SJSA1 (cell line): ENCODE data around the gene C11orf24. TPM values are rescaled to one million over a fixed set of nuclear protein-coding genes. Genes with fewer than 3 reads are reported as not detected.
"Not testable (repeated sequence)": the region's sequence is repeated elsewhere in the genome, so short reads cannot be mapped to it uniquely, and the experiment has no call there.

Experiments
- DNase-seq, 2 experiments: peaks; one replicate each; pipeline ENCODE4 v3.0.0-alpha.2; 2015 to 2020; ENCODE audit warnings: low spot score in 2 of 2, low read depth in 1 of 2
- H3K27ac ChIP-seq: fragments of 250-450 bp; sonication (Bioruptor Pico); 2 replicates; pipeline ENCODE4 v1.5.1; 2020; ENCODE audit warnings: mild to moderate bottlenecking, moderate library complexity
- H3K27me3 ChIP-seq: fragments of 250-450 bp; sonication (Bioruptor Pico); replicated peaks from 2 replicates; pipeline ENCODE4 v1.5.1; 2020; ENCODE audit warnings: mild to moderate bottlenecking, moderate library complexity
- H3K36me3 ChIP-seq: fragments of 250-450 bp; sonication (Bioruptor Pico); 2 replicates; pipeline ENCODE4 v1.5.1; 2020; ENCODE audit warnings: mild to moderate bottlenecking
- H3K4me1 ChIP-seq: fragments of 250-450 bp; sonication (Bioruptor Pico); replicated peaks from 2 replicates; pipeline ENCODE4 v1.6.1; 2021; ENCODE audit warnings: mild to moderate bottlenecking
- H3K4me3 ChIP-seq: fragments of 250-450 bp; sonication (Bioruptor Pico); 2 replicates; pipeline ENCODE4 v1.5.1; 2020; ENCODE audit warnings: mild to moderate bottlenecking
- H3K9me3 ChIP-seq: fragments of 250-450 bp; sonication (Bioruptor Pico); replicated peaks from 2 replicates; pipeline ENCODE4 v1.5.1; 2020; ENCODE audit warnings: mild to moderate bottlenecking
- total RNA-seq: library from RNA; depleted of rRNA; stranded (reverse); fragments of >200 nt; shearing (Covaris generic); gene quantifications from 2 replicates; pipeline ENCODE4 v1.2.3, GENCODE V29; 2014

The C11orf24 gene
- total RNA-seq, 1 experiment from 2014 or later: 74.3 TPM

- peaks cover 7% of the 10 kb centered on the region; the same call in 1 of the 2 replicates for H3K9me3 ChIP-seq
- H3K4me3 ChIP-seq: no peak overlapping the region
- H3K4me1 ChIP-seq: no peaks in the 10 kb centered on the region
- DNase-seq: no peak
- H3K27me3 ChIP-seq: no peaks in the 10 kb centered on the region
- H3K27ac ChIP-seq: no peak overlapping the region
- no peaks in the 10 kb centered on the region for H3K36me3 ChIP-seq
These were observed 34.9 kb upstream of the C11orf24 start for GRCh38 chr11:68306636-68307035.

GRCh38 chr11:68303982-68304780, 32.4 kb upstream of the C11orf24 start:
- Histone ChIP-seq H3K27ac (no peak overlapping the region), H3K4me1 (no peaks in the 10 kb centered on the region), H3K4me3 (no peak overlapping the region), H3K36me3 (no peaks in the 10 kb centered on the region), H3K27me3 (no peaks in the 10 kb centered on the region), H3K9me3 (peaks cover 7% of the 10 kb centered on the region; the same call in 1 of the 2 replicates)
- no peak for DNase-seq

GRCh38 chr11:68303083-68303482, 31.3 kb upstream of the C11orf24 start:
- no peak for DNase-seq
- H3K4me3 ChIP-seq: no peak overlapping the region
- H3K27me3 ChIP-seq: no peaks in the 10 kb centered on the region
- peaks cover 1% of the 10 kb centered on the region for H3K4me1 ChIP-seq
- no peak overlapping the region for H3K27ac ChIP-seq
- peaks cover 7% of the 10 kb centered on the region; the same call in 1 of the 2 replicates for H3K9me3 ChIP-seq
- no peaks in the 10 kb centered on the region for H3K36me3 ChIP-seq

- Histone ChIP-seq H3K36me3 (no peaks in the 10 kb centered on the region), H3K27ac (no peak overlapping the region), H3K9me3 (peaks cover 7% of the 10 kb centered on the region; the same call in 1 of the 2 replicates), H3K4me3 (no peak overlapping the region), H3K27me3 (no peaks in the 10 kb centered on the region), H3K4me1 (peaks cover 5% of the 10 kb centered on the region)
- DNase-seq: no peak
These were observed 30.9 kb upstream of the C11orf24 start for GRCh38 chr11:68302670-68303069.

- no peak overlapping the region for H3K27ac ChIP-seq
- no peaks in the 10 kb centered on the region for H3K27me3 ChIP-seq
- H3K36me3 ChIP-seq: no peaks in the 10 kb centered on the region
- DNase-seq: no peak
- no peak overlapping the region for H3K4me3 ChIP-seq
- peaks cover 7% of the 10 kb centered on the region; the same call in 1 of the 2 replicates for H3K9me3 ChIP-seq
- H3K4me1 ChIP-seq: peaks cover 5% of the 10 kb centered on the region
These were observed 30.5 kb upstream of the C11orf24 start for GRCh38 chr11:68302256-68302655.

- no peak overlapping the region for H3K4me3 ChIP-seq
- peaks cover 5% of the 10 kb centered on the region for H3K4me1 ChIP-seq
- no peaks in the 10 kb centered on the region for H3K27me3 ChIP-seq
- no peak overlapping the region for H3K27ac ChIP-seq
- H3K36me3 ChIP-seq: no peaks in the 10 kb centered on the region
- H3K9me3 ChIP-seq: peaks cover 7% of the 10 kb centered on the region; the same call in 1 of the 2 replicates
- no peak for DNase-seq
These were observed 28.5 kb upstream of the C11orf24 start for GRCh38 chr11:68300076-68300830.

- not testable (repeated sequence) for H3K4me3 ChIP-seq, H3K4me1 ChIP-seq, DNase-seq, H3K27me3 ChIP-seq, H3K9me3 ChIP-seq, H3K36me3 ChIP-seq, H3K27ac ChIP-seq
These were observed 27.7 kb upstream of the C11orf24 start for GRCh38 chr11:68299517-68299879.

- H3K4me3 ChIP-seq: no peak overlapping the region
- H3K27me3 ChIP-seq: no peaks in the 10 kb centered on the region
- H3K4me1 ChIP-seq: peaks cover 5% of the 10 kb centered on the region
- DNase-seq: no peak
- no peak overlapping the region for H3K27ac ChIP-seq
- no peaks in the 10 kb centered on the region for H3K36me3 ChIP-seq
- H3K9me3 ChIP-seq: peaks cover under 1% of the 10 kb centered on the region; the same call in 1 of the 2 replicates
These were observed 27.1 kb upstream of the C11orf24 start for GRCh38 chr11:68298659-68299516.

- Histone ChIP-seq H3K27ac (no peak overlapping the region), H3K36me3 (no peaks in the 10 kb centered on the region), H3K9me3 (no peaks in the 10 kb centered on the region), H3K4me3 (no peak overlapping the region), H3K4me1 (peaks cover 5% of the 10 kb centered on the region), H3K27me3 (no peaks in the 10 kb centered on the region)
- peak; percentile 81 to 83 for DNase-seq
These were observed 26.3 kb upstream of the C11orf24 start for GRCh38 chr11:68297812-68298658.

- Histone ChIP-seq H3K4me3 (no peak overlapping the region), H3K27me3 (no peaks in the 10 kb centered on the region), H3K27ac (no peak overlapping the region), H3K9me3 (no peaks in the 10 kb centered on the region), H3K4me1 (peaks cover 5% of the 10 kb centered on the region), H3K36me3 (no peaks in the 10 kb centered on the region)
- DNase-seq: peak in 1 of 2 experiments; percentile 21
These were observed 25.7 kb upstream of the C11orf24 start for GRCh38 chr11:68297494-68297811.

- Histone ChIP-seq H3K4me1 (peaks cover 5% of the 10 kb centered on the region), H3K36me3 (no peaks in the 10 kb centered on the region), H3K4me3 (no peak overlapping the region), H3K27me3 (no peaks in the 10 kb centered on the region), H3K27ac (no peak overlapping the region), H3K9me3 (no peaks in the 10 kb centered on the region)
- no peak for DNase-seq
These were observed 25.2 kb upstream of the C11orf24 start for GRCh38 chr11:68297052-68297378.

- Histone ChIP-seq H3K9me3 (no peaks in the 10 kb centered on the region), H3K36me3 (no peaks in the 10 kb centered on the region), H3K4me3 (no peak overlapping the region), H3K27me3 (no peaks in the 10 kb centered on the region), H3K4me1 (peaks cover 5% of the 10 kb centered on the region), H3K27ac (no peak overlapping the region)
- no peak for DNase-seq
These were observed 24.7 kb upstream of the C11orf24 start for GRCh38 chr11:68296344-68297051.
